Transverse colon (tissue), 4 donors: Measurements from ENCODE around the gene KAT2B.

Experiments used
- EP300 ChIP-seq: sonication (generic); formaldehyde crosslinking; IDR thresholded peaks from one replicate; pipeline ENCODE4 v1.6.1; 2017; ENCODE audit warnings: antibody characterized with exemption, low read depth
- POLR2A ChIP-seq: fragments of 450-650 bp; IDR thresholded peaks from one replicate; pipeline ENCODE4 v1.6.1; 2016; ENCODE audit warnings: antibody characterized with exemption, mild to moderate bottlenecking, moderate library complexity
- POLR2AphosphoS5 ChIP-seq, 3 donors: sonication (generic); formaldehyde crosslinking; IDR thresholded peaks; one replicate each; pipeline ENCODE4 v1.6.1; 2016; ENCODE audit warnings: antibody characterized with exemption in 3 of 3
- TF ChIP-seq, protein P1 (sequence below), 5 experiments: fragments of 200-600 bp in 3 of 5; fragments of 450-650 bp in 2 of 5; sonication (generic) in 3 of 5; IDR thresholded peaks; 1 replicate in 2 of 5; 2 replicates in 3 of 5; pipeline ENCODE4 v1.5.1; 2016 to 2017; ENCODE audit warnings: antibody characterized with exemption in 5 of 5, inconsistent platforms in 3 of 5, mild to moderate bottlenecking in 2 of 5, moderate library complexity in 1 of 5

DNA sequence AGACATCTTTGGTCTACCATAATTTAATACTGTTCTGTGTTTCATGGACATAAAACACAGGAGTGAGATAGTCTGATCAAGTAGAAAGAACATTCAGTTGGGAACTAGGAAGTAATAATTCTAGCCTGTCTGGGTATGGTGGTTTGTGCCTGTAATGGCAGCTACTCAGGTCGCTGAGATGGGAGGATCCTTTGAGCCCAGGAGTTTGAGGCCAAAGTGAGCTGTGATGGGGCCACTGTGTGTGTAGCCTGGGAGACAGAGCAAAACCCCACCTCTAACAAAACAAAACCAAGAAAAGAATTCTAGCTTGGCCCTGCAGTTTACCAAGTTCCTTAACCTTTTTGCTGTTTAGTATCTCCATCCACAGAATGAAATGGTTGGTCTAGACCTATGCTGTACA lies 36.8 kb downstream of the KAT2B start:
- TF ChIP-seq, protein P1, sequence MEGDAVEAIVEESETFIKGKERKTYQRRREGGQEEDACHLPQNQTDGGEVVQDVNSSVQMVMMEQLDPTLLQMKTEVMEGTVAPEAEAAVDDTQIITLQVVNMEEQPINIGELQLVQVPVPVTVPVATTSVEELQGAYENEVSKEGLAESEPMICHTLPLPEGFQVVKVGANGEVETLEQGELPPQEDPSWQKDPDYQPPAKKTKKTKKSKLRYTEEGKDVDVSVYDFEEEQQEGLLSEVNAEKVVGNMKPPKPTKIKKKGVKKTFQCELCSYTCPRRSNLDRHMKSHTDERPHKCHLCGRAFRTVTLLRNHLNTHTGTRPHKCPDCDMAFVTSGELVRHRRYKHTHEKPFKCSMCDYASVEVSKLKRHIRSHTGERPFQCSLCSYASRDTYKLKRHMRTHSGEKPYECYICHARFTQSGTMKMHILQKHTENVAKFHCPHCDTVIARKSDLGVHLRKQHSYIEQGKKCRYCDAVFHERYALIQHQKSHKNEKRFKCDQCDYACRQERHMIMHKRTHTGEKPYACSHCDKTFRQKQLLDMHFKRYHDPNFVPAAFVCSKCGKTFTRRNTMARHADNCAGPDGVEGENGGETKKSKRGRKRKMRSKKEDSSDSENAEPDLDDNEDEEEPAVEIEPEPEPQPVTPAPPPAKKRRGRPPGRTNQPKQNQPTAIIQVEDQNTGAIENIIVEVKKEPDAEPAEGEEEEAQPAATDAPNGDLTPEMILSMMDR (IDR thresholded peaks at IDR 0.05): no peak
- TF ChIP-seq POLR2A: no peak
- no peak for TF ChIP-seq EP300
- TF ChIP-seq POLR2AphosphoS5 (IDR thresholded peaks at IDR 0.05): no peak
